Measurements from ENCODE around the gene B4GALT2. TPM values are rescaled to one million over a fixed set of nuclear protein-coding genes. Genes with fewer than 3 reads are reported as not detected.

The B4GALT2 gene
- total and polyA plus RNA-seq, 2 of the 4 experiments (the other 2 are of a cell fraction): 52.3 to 60.8 TPM

DNA sequence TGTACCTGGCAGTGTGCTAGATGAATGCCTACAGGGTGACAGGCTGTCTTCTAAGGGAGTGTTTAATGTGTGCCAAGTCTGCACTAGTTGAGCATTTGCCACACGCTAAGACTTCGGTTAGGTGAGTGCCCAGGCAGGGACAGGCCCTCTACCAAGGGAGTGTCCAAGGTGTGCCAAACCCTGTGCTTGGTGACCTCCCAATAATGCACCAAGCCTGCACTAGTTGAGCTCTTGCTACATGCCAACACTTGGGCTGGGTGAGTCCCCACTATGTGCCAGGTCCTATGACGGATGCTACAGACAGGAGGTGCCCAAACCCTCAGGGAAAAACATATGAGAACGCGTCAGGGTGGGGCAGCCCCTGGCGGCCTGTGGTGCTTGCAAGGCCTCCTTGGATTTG lies 41.5 kb downstream of the B4GALT2 start:
- Histone ChIP-seq H3K36me3 (ENCODE audit: control insufficient read depth, insufficient read depth, low read length) (peaks cover 26% of the 10 kb centered on the region; the same call in 1 of the 2 replicates), H3K18ac (ENCODE audit: low read depth, low read length) (no peak overlapping the region), H2AK5ac (ENCODE audit: low read depth, low read length) (no peak overlapping the region), H3K27me3 (ENCODE audit: control insufficient read depth, insufficient read depth, low read length) (no peaks in the 10 kb centered on the region), H3K4me3 (ENCODE audit: insufficient read depth, low read depth, low read length) (no peak overlapping the region), H3K4me2 (ENCODE audit: low read depth, low read length) (no peak overlapping the region), H2BK15ac (ENCODE audit: low read depth, low read length) (no peak overlapping the region), H3K9me3 (ENCODE audit: control insufficient read depth, insufficient read depth, low read length) (no peaks in the 10 kb centered on the region), H4K91ac (ENCODE audit: insufficient read depth, low read depth, low read length) (no peak overlapping the region), H3K56ac (ENCODE audit: extremely low read depth, insufficient read depth, low read length) (no peak overlapping the region), H3K9ac (ENCODE audit: low read depth, low read length) (no peak overlapping the region), H3K14ac (replicated peaks; ENCODE audit: low read depth, low read length) (no peak overlapping the region), H2AK9ac (replicated peaks; ENCODE audit: low read depth, low read length, poor library complexity) (no peak overlapping the region), H2AFZ (replicated peaks; ENCODE audit: low read length, poor library complexity) (no peak overlapping the region), H3K79me1 (ENCODE audit: low read depth in 1 of 2, low read length in 2 of 2) (no peaks in the 10 kb centered on the region), H2BK5ac (ENCODE audit: low read depth, low read length, poor library complexity, severe bottlenecking) (no peak overlapping the region), H4K5ac (ENCODE audit: low read depth, low read length) (no peak overlapping the region), H3K27ac (ENCODE audit: insufficient read depth, low read length) (no peak overlapping the region), H3K4ac (ENCODE audit: low read depth, low read length) (no peak overlapping the region), H3K4me1 (ENCODE audit: control insufficient read depth, insufficient read depth, low read length) (peaks cover 4% of the 10 kb centered on the region), H3K23ac (ENCODE audit: low read depth, low read length) (no peak overlapping the region), H2BK120ac (ENCODE audit: low read depth, low read length) (no peak overlapping the region), H4K20me1 (ENCODE audit: insufficient read depth, low read length) (no peaks in the 10 kb centered on the region; the same call in 1 of the 2 replicates), H2BK20ac (ENCODE audit: low read depth, low read length) (no peak overlapping the region), H3K9me1 (ENCODE audit: insufficient read depth, low read length) (peaks cover 10% of the 10 kb centered on the region; the same call in 1 of the 2 replicates), H4K8ac (ENCODE audit: low read depth in 2 of 2, low read length in 2 of 2) (no peak overlapping the region)
- intact Hi-C loops (cut with micrococcal nuclease): no loop called here
- no peak for DNase-seq
- in situ Hi-C loops (cut with MboI; ENCODE audit: low sequenced_read_pairs): no loop called here
- POLR2A ChIA-PET (ENCODE audit: unreplicated experiment): no interaction called here
- CTCF ChIA-PET: interaction anchor here (1.7 kb wide), 1 partner anchor 15 kb away, joined by 6 read pairs; no protein-coding TSS in a partner anchor
- no peak for ATAC-seq (ENCODE audit: low read depth)
- dilution Hi-C loops (cut with HindIII; ENCODE audit: low sequenced_read_pairs, unreplicated experiment): no loop called here
- WGBS, 2 experiments (ENCODE audit: extremely low coverage in 2 of 2, insufficient read length in 1 of 2): 50% methylated on average over 2 of the region's 6 CpGs; no CpG with 5 or more reads in 1 of the 2 experiments
- no TSS peak for BruUV-seq (replicated peaks)
- no peak for TF ChIP-seq RAD21 (IDR thresholded peaks at IDR 0.05; ENCODE audit: low read length)
- TF ChIP-seq, protein P1, sequence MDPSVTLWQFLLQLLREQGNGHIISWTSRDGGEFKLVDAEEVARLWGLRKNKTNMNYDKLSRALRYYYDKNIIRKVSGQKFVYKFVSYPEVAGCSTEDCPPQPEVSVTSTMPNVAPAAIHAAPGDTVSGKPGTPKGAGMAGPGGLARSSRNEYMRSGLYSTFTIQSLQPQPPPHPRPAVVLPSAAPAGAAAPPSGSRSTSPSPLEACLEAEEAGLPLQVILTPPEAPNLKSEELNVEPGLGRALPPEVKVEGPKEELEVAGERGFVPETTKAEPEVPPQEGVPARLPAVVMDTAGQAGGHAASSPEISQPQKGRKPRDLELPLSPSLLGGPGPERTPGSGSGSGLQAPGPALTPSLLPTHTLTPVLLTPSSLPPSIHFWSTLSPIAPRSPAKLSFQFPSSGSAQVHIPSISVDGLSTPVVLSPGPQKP (IDR thresholded peaks at IDR 0.05; ENCODE audit: borderline replicate concordance, low read depth, low read length): no peak
- no peak for TF ChIP-seq CEBPB (IDR thresholded peaks at IDR 0.05; ENCODE audit: low read depth, low read length)
- no peak for TF ChIP-seq FOS (IDR thresholded peaks at IDR 0.05; ENCODE audit: low read depth, low read length)
- TF ChIP-seq, protein P2, sequence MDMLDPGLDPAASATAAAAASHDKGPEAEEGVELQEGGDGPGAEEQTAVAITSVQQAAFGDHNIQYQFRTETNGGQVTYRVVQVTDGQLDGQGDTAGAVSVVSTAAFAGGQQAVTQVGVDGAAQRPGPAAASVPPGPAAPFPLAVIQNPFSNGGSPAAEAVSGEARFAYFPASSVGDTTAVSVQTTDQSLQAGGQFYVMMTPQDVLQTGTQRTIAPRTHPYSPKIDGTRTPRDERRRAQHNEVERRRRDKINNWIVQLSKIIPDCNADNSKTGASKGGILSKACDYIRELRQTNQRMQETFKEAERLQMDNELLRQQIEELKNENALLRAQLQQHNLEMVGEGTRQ (IDR thresholded peaks at IDR 0.05; ENCODE audit: low read depth, low read length): no peak
- TF ChIP-seq NFE2L2 (IDR thresholded peaks at IDR 0.05; ENCODE audit: low read depth, low read length): no peak
- no peak for TF ChIP-seq SMC3 (IDR thresholded peaks at IDR 0.05; ENCODE audit: low read depth, low read length)
- no peak for TF ChIP-seq CHD1 (IDR thresholded peaks at IDR 0.05; ENCODE audit: low read depth, low read length)
- no peak for TF ChIP-seq MAFK (IDR thresholded peaks at IDR 0.05; ENCODE audit: low read depth, low read length)
- no peak for TF ChIP-seq MXI1 (IDR thresholded peaks at IDR 0.05; ENCODE audit: borderline replicate concordance, low read depth, low read length)
- TF ChIP-seq RFX5 (IDR thresholded peaks at IDR 0.05; ENCODE audit: low read depth, low read length): no peak

Data from IMR-90 (cell line).